CD4-positive, alpha-beta memory T cell (primary cell): ENCODE measurements around the gene SLC22A3. TPM values are rescaled to one million over a fixed set of nuclear protein-coding genes. Genes with fewer than 3 reads are reported as not detected.

Experiments used
- CTCF ChIA-PET: fragments of 350-600 bp; sonication (Branson Sonifier 250); formaldehyde crosslinking; loops from one replicate; lab custom pipeline; 2021; ENCODE audit warnings: inconsistent platforms; ENCODE audit not compliant: partially characterized antibody; lab: Charles Lee
- POLR2A ChIA-PET: fragments of 350-600 bp; sonication (Branson Sonifier 250); formaldehyde crosslinking; loops from one replicate; lab custom pipeline; 2021; ENCODE audit not compliant: partially characterized antibody; lab: Charles Lee
- DNase-seq, 5 donors: peaks; one replicate each; pipeline versions ENCODE4 v3.0.0 to v3.0.0-alpha.2; 2020 to 2022; ENCODE audit warnings: mixed read lengths in 1 of 5
- H3K27ac ChIP-seq: one replicate; pipeline ENCODE4 v1.7.0; 2013; ENCODE audit warnings: low read depth, low read length
- H3K27me3 ChIP-seq: 2 replicates; pipeline ENCODE4 v1.7.0; 2013; ENCODE audit warnings: mild to moderate bottlenecking, low read length, moderate library complexity; ENCODE audit not compliant: insufficient read depth
- H3K36me3 ChIP-seq: 2 replicates; pipeline ENCODE4 v1.7.0; 2013; ENCODE audit warnings: mild to moderate bottlenecking, low read length, moderate library complexity; ENCODE audit not compliant: insufficient read depth
- H3K4me1 ChIP-seq: 2 replicates; pipeline ENCODE4 v1.7.0; 2013; ENCODE audit warnings: mild to moderate bottlenecking, low read length, moderate library complexity; ENCODE audit not compliant: insufficient read depth
- H3K4me3 ChIP-seq, 2 donors: one replicate each; pipeline ENCODE4 v1.7.0; 2013; ENCODE audit warnings: low read length in 2 of 2, mild to moderate bottlenecking in 1 of 2
- H3K9me3 ChIP-seq, 2 donors: one replicate each; pipeline ENCODE4 v1.7.0; 2013; ENCODE audit warnings: low read length in 2 of 2, control low read depth in 1 of 2; ENCODE audit not compliant: control insufficient read depth in 1 of 2
- H3K27ac Mint-ChIP-seq, 7 donors: one replicate each; pipeline ENCODE4 v1.8.0; 2020 to 2021; ENCODE audit warnings: mixed read lengths in 7 of 7, mild to moderate bottlenecking in 6 of 7, inconsistent platforms in 3 of 7, moderate library complexity in 3 of 7
- H3K27me3 Mint-ChIP-seq, 2 donors: one replicate each; pipeline ENCODE4 v1.8.0; 2020 to 2021; ENCODE audit warnings: mixed read lengths in 2 of 2
- H3K36me3 Mint-ChIP-seq, 2 donors: one replicate each; pipeline ENCODE4 v1.8.0; 2020 to 2021; ENCODE audit warnings: mixed read lengths in 2 of 2, inconsistent platforms in 1 of 2, mild to moderate bottlenecking in 1 of 2
- H3K4me1 Mint-ChIP-seq, 4 donors: one replicate each; pipeline ENCODE4 v1.8.0; 2020 to 2021; ENCODE audit warnings: mixed read lengths in 4 of 4, mild to moderate bottlenecking in 1 of 4
- H3K4me3 Mint-ChIP-seq, 8 donors: one replicate each; pipeline ENCODE4 v1.8.0; 2020 to 2021; ENCODE audit warnings: mixed read lengths in 8 of 8, mild to moderate bottlenecking in 7 of 8, moderate library complexity in 6 of 8, inconsistent platforms in 3 of 8
- H3K9me3 Mint-ChIP-seq, 8 donors: one replicate each; pipeline ENCODE4 v1.8.0; 2020 to 2021; ENCODE audit warnings: mixed read lengths in 8 of 8, mild to moderate bottlenecking in 5 of 8, inconsistent platforms in 3 of 8, moderate library complexity in 1 of 8
- intact Hi-C: fragments of 100-400 bp; cut with micrococcal nuclease; formaldehyde crosslinking; loops from one replicate; pipeline ENCODE4 v1.15.1; 2023
- polyA plus RNA-seq, 2 donors: library from polyadenylated mRNA; unstranded; fragments of 300-500 nt; fragmentation: Illumina TruSeq; gene quantifications; one replicate each; pipeline ENCODE4 v1.2.3, GENCODE V29; 2021
- total RNA-seq, 2 experiments: library from RNA; stranded (reverse); gene quantifications; one replicate each; pipeline ENCODE4 v1.2.3, GENCODE V29; 2021

SLC22A3 gene
- total and polyA plus RNA-seq, 4 experiments from 2014 or later = 0.20 to 0.38 TPM; not detected in 2

DNA sequence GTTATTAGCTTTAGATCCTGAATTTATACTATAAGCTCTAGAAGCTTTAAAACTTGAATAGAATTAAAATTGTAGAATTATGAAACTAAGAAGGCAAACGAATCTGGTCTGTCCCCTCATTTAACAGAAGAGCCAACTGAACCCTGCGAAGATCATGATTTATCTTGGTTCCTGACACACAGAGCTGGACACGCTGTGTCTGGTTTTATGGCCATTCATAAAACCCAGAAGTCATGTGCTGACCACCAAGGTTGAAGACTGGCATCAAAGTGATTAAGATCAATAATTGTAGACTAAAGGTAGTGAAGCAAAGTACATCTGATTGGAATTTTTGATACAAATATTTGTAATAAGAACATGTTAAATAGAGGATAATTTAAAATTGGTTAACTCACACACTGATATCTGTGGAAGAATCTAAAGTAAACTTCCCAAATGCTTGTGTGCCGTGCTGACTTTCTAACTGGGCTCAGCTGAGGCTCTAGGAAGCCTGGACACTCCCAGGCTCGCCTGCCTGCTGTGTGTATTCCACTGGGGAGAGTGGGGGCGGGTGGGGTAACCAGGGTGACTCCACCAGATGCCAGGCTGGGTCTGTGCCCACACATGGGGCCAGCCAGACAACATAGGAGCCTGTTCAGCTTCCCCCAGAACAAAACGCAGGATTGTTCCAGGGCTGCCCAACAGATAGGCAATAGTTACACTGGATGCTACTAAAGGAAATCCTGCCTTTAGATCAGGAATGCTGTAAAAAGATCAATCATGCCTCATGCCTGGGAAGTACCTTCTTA, 42.1 kb upstream of the SLC22A3 start:
- Histone ChIP-seq H3K27me3 (no peaks in the 10 kb centered on the region), H3K9me3 (no peaks in the 10 kb centered on the region), H3K4me3 (no peak overlapping the region), H3K4me1 (no peaks in the 10 kb centered on the region), H3K36me3 (no peaks in the 10 kb centered on the region), H3K27ac (no peak overlapping the region)
- intact Hi-C loops = no loop called here
- Mint-ChIP-seq H3K27me3 (peaks cover 5 to 12% of the 10 kb centered on the region in 2 donors), H3K4me1 (no peaks in the 10 kb centered on the region), H3K4me3 (no peak overlapping the region), H3K9me3 (peaks cover 6 to 39% (median 22%) of the 10 kb centered on the region in 8 donors), H3K27ac (peak overlapping the region in 1 of 7 donors; percentile 2), H3K36me3 (peaks cover 1 to 4% of the 10 kb centered on the region in 2 donors)
- CTCF ChIA-PET = interaction anchor here (1.0 kb wide), 1 partner anchor 214 kb away, joined by 3 read pairs; no protein-coding TSS in a partner anchor
- POLR2A ChIA-PET = no interaction called here
- no peak for DNase-seq

DNA sequence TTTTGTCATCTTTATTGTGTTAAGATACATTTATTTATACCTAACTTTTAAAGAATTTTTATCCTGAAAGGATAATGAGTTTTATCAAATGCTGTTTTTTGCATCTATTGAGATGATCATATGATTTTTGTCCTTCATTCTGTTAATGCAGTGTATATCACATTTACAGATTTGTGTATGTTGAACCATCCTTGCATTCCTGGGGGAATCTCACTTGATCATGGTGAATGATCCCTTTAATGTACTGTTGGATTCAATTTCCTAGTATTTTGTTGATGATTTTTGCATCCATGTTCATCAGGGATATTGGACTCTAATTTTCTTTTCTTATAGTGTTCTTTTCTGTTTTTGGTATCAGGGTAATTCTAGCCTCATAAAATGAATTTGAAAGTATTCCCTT, 38.5 kb upstream of the SLC22A3 start:
- Histone ChIP-seq H3K36me3 (no peaks in the 10 kb centered on the region), H3K4me1 (no peaks in the 10 kb centered on the region), H3K4me3 (no peak overlapping the region), H3K27ac (no peak overlapping the region), H3K9me3 (no peaks in the 10 kb centered on the region), H3K27me3 (no peaks in the 10 kb centered on the region)
- Mint-ChIP-seq H3K27me3 (peaks cover 7 to 12% of the 10 kb centered on the region in 2 donors), H3K4me1 (no peaks in the 10 kb centered on the region), H3K4me3 (no peak overlapping the region), H3K9me3 (peaks cover 11 to 61% (median 46%) of the 10 kb centered on the region in 8 donors), H3K27ac (no peak overlapping the region), H3K36me3 (peaks cover 4% of the 10 kb centered on the region in 2 donors)
- POLR2A ChIA-PET = no interaction called here
- intact Hi-C loops = no loop called here
- no peak for DNase-seq
- CTCF ChIA-PET = no interaction called here

DNA sequence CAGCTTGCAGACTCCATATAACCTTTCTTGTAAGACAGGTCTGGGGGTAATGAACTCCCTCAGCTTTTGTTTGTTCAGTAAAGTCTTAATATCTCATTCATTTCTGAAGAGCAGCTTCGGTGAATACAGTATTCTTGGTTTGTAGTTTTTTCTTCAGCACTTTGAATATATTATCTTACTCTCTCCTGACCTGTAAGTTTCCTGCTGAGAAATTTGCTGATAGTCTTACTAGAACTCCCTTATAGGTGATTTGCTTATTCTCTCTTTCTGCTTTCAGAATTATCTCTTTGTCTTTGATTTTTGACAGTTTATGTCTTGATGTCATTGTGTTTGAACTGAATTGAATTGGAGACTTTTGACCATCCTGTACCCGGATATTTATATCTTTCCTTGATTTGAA, 35.3 kb upstream of the SLC22A3 start:
- H3K4me3 Mint-ChIP-seq = no peak overlapping the region
- no peak for DNase-seq
- no peaks in the 10 kb centered on the region for H3K4me1 Mint-ChIP-seq
- H3K9me3 Mint-ChIP-seq = peaks cover 9 to 63% (median 47%) of the 10 kb centered on the region in 8 donors
- POLR2A ChIA-PET = no interaction called here
- intact Hi-C loops = no loop called here
- H3K4me1 ChIP-seq = no peaks in the 10 kb centered on the region
- H3K27me3 Mint-ChIP-seq = peaks cover 3 to 4% of the 10 kb centered on the region in 2 donors
- no peaks in the 10 kb centered on the region for H3K27me3 ChIP-seq
- no peak overlapping the region for H3K4me3 ChIP-seq
- no peak overlapping the region for H3K27ac ChIP-seq
- H3K9me3 ChIP-seq = no peaks in the 10 kb centered on the region
- CTCF ChIA-PET = no interaction called here
- H3K36me3 Mint-ChIP-seq = peaks cover 4% of the 10 kb centered on the region in 2 donors
- H3K36me3 ChIP-seq = no peaks in the 10 kb centered on the region
- H3K27ac Mint-ChIP-seq = no peak overlapping the region

DNA sequence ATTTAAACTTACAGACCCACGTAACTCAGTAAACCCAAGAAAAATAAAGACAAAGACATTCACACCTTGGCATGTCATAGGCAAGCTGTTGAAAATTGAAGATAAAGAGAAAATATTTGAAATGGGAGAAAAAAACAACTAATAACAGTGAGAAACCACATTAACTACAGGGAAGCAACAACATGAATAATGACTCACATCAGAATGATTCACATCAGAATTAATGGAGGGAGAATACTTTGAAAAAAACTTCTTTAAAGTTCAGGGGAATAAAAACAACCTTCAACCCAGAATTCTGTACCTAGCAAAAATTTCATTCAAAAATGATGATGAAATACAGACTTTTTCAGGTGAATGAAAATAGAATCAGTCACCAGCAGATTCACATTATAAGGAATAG, 32.9 kb upstream of the SLC22A3 start:
- ChIA-PET CTCF (no interaction called here), POLR2A (no interaction called here)
- no peak overlapping the region for H3K27ac Mint-ChIP-seq
- no peaks in the 10 kb centered on the region for H3K4me1 Mint-ChIP-seq
- peaks cover 7 to 52% (median 34%) of the 10 kb centered on the region in 8 donors for H3K9me3 Mint-ChIP-seq
- intact Hi-C loops = no loop called here
- no peaks in the 10 kb centered on the region for H3K9me3 ChIP-seq
- H3K4me3 Mint-ChIP-seq = no peak overlapping the region
- H3K27me3 ChIP-seq = no peaks in the 10 kb centered on the region
- H3K36me3 Mint-ChIP-seq = peaks cover 0 to 4% of the 10 kb centered on the region in 2 donors
- H3K27ac ChIP-seq = no peak overlapping the region
- H3K4me1 ChIP-seq = no peaks in the 10 kb centered on the region
- H3K4me3 ChIP-seq = no peak overlapping the region
- no peak for DNase-seq
- H3K36me3 ChIP-seq = no peaks in the 10 kb centered on the region
- peaks cover 8 to 10% of the 10 kb centered on the region in 2 donors for H3K27me3 Mint-ChIP-seq

DNA sequence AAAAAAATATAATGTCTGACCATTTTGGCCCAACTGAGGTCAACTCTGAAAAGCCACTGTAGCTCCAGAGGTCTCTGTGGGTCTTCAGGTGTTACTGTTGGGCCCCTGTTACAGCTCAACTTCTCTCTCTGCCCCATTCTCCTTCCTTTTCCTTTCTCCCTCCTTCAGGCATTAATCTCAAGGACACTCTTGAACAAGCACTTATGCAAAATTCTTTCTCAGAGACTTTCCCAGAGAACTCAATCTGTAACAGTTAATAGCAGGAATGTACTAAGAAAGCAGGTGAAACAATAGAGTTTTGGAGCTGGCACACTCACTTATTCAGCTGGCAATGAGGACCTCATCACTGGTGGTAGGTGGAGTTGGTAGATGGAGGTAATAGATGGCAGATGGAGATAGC, 31.9 kb upstream of the SLC22A3 start:
- H3K4me3 Mint-ChIP-seq = no peak overlapping the region
- Histone ChIP-seq H3K4me1 (no peaks in the 10 kb centered on the region), H3K27ac (no peak overlapping the region), H3K4me3 (no peak overlapping the region), H3K9me3 (no peaks in the 10 kb centered on the region), H3K36me3 (no peaks in the 10 kb centered on the region), H3K27me3 (no peaks in the 10 kb centered on the region)
- H3K9me3 Mint-ChIP-seq = peaks cover 5 to 52% (median 36%) of the 10 kb centered on the region in 8 donors
- intact Hi-C loops = no loop called here
- ChIA-PET CTCF (no interaction called here), POLR2A (no interaction called here)
- H3K27ac Mint-ChIP-seq = no peak overlapping the region
- peaks cover 6 to 7% of the 10 kb centered on the region in 2 donors for H3K27me3 Mint-ChIP-seq
- H3K4me1 Mint-ChIP-seq = no peaks in the 10 kb centered on the region
- peaks cover 0 to 1% of the 10 kb centered on the region in 2 donors for H3K36me3 Mint-ChIP-seq
- DNase-seq = no peak

DNA sequence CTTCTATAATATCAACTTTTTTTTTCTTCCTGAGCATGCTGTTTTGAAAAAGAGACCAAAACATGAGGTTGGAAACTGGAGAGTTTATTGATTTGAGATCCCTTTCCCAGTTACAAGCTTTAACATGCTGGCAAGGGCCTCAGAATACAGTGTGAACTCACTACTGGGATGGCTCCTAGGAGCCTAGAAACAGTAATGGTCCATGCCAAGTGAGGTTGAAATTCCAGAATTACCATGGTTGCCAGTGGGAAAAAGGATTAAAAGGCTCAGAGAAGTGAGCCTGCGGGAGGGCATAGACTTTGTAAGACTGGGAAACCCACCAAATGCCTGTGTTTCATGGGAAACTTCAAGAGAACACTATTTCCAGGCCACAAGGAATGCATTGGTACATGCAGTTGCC, 28.9 kb upstream of the SLC22A3 start:
- Histone ChIP-seq H3K36me3 (no peaks in the 10 kb centered on the region), H3K27me3 (no peaks in the 10 kb centered on the region), H3K4me3 (no peak overlapping the region), H3K27ac (no peak overlapping the region), H3K9me3 (no peaks in the 10 kb centered on the region), H3K4me1 (no peaks in the 10 kb centered on the region)
- Mint-ChIP-seq H3K9me3 (peaks cover 5 to 30% (median 20%) of the 10 kb centered on the region in 8 donors), H3K4me1 (no peaks in the 10 kb centered on the region), H3K4me3 (no peak overlapping the region), H3K27ac (no peak overlapping the region), H3K36me3 (no peaks in the 10 kb centered on the region), H3K27me3 (peaks cover 6 to 9% of the 10 kb centered on the region in 2 donors)
- CTCF ChIA-PET = no interaction called here
- DNase-seq = no peak
- intact Hi-C loops = no loop called here
- POLR2A ChIA-PET = no interaction called here

DNA sequence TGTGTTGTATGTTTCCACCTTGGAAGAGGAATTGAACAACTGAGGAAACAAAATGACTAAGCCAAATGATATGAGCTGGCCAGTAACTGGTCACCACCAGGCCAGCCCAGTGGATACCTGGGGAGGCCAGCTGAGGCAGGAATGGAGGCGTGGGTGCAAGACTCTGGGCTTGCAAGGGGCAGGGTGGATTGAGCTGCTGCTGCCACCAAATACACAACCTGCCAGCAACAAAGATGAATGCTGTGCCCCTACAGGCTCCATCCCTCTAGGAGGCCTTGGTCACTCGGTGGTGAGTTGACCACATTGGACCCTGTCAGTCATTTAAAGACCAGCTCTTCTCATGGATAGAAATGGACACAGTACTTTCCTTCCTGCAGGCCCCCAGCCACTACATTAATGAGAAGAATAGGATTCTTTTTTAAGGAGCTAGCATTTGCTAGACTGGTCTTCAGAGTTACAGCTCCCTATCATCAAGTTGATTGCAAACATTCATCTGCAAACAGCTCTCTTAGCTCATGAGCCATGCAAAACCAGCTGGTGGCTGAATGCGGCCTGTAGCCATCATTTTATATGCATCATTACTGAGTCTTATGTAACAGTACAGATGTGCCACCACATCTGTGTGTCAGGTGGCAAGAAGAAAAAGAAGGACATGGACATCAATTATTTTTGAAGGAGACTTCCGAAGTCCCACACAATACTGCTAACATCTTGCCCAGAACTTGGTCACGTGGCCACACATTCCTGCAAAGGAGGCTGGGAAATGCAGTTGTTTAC, 26.3 kb upstream of the SLC22A3 start:
- Histone ChIP-seq H3K4me3 (no peak overlapping the region), H3K27me3 (no peaks in the 10 kb centered on the region), H3K9me3 (no peaks in the 10 kb centered on the region), H3K36me3 (no peaks in the 10 kb centered on the region), H3K4me1 (no peaks in the 10 kb centered on the region), H3K27ac (no peak overlapping the region)
- Mint-ChIP-seq H3K4me1 (no peaks in the 10 kb centered on the region), H3K4me3 (no peak overlapping the region), H3K27ac (no peak overlapping the region), H3K36me3 (no peaks in the 10 kb centered on the region), H3K9me3 (peaks cover 5 to 24% (median 15%) of the 10 kb centered on the region in 8 donors), H3K27me3 (peaks cover 9% of the 10 kb centered on the region in 2 donors)
- ChIA-PET POLR2A (no interaction called here), CTCF (no interaction called here)
- DNase-seq = no peak
- intact Hi-C loops = no loop called here
